OCI-LY1 (cell line): ENCODE measurements around the gene ZNF20.

Experiments
- CTCF ChIP-seq: fragments of 200-600 bp; sonication (generic), shearing (Covaris generic); IDR thresholded peaks from 2 replicates; pipeline ENCODE4 v1.5.1; 2017; ENCODE audit warnings: mild to moderate bottlenecking, antibody characterized with exemption, low read length, moderate library complexity, mixed read lengths
- EZH2 ChIP-seq: fragments of 200-600 bp; sonication (generic), shearing (Covaris generic); IDR thresholded peaks from 2 replicates; pipeline ENCODE4 v1.8.0; 2017; ENCODE audit warnings: borderline replicate concordance, mixed run types, mild to moderate bottlenecking, antibody characterized with exemption, low read length, moderate library complexity, mixed read lengths

- TF ChIP-seq CTCF: no peak
- no peak for TF ChIP-seq EZH2
Measured at GRCh38 chr19:12113121-12113520, 27.0 kb downstream of the ZNF20 start.
